GM12875 (cell line): ENCODE results near the gene SLC2A5.
A peak's percentile ranks its signal among the peaks of the same experiment; 100 is the strongest.

Source experiments
- H3K4me3 ChIP-seq: one replicate; pipeline ENCODE4 v1.5.1; 2011; ENCODE audit warnings: low read depth, low read length, control low read depth
- TF ChIP-seq, protein P1 (sequence below): IDR thresholded peaks from 2 replicates; pipeline ENCODE4 v1.5.1; 2011; ENCODE audit warnings: low read depth, mild to moderate bottlenecking, control low read depth, inconsistent platforms, low read length, moderate library complexity, borderline replicate concordance; ENCODE audit not compliant: insufficient read depth

SLC2A5 gene

DNA sequence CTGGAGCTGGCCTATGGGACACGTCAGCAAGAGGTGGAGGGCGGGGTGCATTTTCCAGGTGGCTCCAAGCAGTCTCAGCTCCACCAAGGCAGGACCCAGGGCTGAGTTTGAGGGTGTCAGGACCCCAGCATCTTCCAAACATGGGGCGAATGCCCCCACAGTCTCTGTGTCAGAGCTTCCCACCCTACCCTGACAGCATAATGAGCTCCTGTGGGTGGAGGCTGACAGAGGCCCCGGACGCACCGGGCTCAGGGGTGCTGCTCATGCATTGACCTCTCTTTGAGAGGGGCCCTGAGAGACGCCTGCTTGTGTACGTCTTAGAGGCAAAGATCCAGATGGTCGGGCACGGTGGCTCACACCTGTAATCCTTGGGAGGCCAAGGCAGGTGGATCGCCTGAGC is 80.4 kb downstream of the SLC2A5 start:
- no peak overlapping the region for H3K4me3 ChIP-seq
- TF ChIP-seq, protein P1, sequence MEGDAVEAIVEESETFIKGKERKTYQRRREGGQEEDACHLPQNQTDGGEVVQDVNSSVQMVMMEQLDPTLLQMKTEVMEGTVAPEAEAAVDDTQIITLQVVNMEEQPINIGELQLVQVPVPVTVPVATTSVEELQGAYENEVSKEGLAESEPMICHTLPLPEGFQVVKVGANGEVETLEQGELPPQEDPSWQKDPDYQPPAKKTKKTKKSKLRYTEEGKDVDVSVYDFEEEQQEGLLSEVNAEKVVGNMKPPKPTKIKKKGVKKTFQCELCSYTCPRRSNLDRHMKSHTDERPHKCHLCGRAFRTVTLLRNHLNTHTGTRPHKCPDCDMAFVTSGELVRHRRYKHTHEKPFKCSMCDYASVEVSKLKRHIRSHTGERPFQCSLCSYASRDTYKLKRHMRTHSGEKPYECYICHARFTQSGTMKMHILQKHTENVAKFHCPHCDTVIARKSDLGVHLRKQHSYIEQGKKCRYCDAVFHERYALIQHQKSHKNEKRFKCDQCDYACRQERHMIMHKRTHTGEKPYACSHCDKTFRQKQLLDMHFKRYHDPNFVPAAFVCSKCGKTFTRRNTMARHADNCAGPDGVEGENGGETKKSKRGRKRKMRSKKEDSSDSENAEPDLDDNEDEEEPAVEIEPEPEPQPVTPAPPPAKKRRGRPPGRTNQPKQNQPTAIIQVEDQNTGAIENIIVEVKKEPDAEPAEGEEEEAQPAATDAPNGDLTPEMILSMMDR: no peak

DNA sequence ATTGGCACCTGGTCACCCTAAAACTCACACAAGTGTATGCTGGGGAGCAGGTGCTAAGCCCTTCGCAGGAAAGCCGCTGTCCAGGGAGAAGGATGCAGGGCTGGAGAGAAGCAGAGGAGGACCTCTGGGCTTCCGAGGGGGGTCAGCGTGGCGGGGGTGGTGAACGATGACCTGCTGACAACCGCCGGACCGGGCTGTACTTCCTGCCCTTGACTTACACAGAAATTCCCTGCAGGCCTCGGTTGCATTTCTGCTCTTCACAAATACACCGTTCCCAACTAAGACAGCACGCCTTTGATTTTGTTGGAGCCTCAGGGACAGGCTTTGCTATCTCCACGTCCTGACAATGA is 80.8 kb downstream of the SLC2A5 start:
- TF ChIP-seq, protein P1: no peak
- no peak overlapping the region for H3K4me3 ChIP-seq

DNA sequence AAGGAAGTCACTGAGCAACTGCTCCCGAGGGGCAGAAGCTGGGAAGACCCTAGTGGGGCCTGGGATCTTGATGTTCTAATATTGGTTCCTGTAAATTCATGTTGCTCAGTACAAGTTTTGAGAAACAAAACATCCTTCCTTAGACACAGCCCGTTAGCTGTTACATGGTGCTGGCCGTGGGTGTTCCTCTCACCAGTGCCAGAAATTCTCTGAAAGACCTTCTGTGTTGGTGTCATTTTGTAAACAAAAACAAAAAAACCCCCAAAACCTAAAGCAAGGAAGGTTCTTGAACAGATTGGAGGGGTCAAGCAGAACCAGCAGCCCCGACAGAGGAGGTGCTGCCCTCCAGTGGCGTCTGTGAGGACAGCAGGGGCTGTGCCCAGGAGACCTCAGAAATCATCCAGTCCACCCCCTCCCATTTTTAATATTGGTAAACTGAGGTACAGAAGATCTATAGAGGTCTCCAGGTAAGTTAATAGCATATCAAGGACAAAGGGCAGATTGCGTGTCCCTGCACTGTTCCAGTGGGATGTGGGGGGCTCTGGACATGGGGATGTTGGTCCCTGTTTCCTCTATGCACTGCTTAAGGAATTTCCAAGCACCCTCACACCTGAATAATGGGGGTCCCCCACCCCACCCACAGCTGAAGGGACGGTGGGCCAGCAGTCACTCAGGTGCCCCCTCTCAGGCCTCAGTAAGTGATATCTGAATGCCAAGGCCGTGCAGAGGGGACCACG is 81.4 kb downstream of the SLC2A5 start:
- no peak overlapping the region for H3K4me3 ChIP-seq
- TF ChIP-seq, protein P1: peak; percentile 89

DNA sequence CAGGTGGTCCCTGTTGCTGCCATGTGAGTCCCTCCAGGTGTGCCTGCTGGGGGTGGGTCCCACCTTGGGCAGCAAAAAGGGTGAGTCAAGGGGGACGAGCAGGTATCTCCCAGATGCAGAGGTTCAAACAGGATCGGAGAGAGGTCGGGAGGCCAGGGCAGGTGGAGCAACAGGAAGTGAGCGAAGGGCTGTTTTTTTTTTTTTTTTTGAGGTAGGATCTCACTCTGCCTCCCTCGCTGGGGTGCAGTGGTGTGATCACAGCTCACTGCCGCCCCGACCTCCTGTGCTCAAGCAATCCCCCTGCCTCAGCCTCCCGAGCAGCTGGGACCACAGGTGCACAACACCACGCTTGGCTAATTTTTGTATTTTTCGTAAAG is 82.6 kb downstream of the SLC2A5 start:
- H3K4me3 ChIP-seq: no peak overlapping the region
- TF ChIP-seq, protein P1: no peak

DNA sequence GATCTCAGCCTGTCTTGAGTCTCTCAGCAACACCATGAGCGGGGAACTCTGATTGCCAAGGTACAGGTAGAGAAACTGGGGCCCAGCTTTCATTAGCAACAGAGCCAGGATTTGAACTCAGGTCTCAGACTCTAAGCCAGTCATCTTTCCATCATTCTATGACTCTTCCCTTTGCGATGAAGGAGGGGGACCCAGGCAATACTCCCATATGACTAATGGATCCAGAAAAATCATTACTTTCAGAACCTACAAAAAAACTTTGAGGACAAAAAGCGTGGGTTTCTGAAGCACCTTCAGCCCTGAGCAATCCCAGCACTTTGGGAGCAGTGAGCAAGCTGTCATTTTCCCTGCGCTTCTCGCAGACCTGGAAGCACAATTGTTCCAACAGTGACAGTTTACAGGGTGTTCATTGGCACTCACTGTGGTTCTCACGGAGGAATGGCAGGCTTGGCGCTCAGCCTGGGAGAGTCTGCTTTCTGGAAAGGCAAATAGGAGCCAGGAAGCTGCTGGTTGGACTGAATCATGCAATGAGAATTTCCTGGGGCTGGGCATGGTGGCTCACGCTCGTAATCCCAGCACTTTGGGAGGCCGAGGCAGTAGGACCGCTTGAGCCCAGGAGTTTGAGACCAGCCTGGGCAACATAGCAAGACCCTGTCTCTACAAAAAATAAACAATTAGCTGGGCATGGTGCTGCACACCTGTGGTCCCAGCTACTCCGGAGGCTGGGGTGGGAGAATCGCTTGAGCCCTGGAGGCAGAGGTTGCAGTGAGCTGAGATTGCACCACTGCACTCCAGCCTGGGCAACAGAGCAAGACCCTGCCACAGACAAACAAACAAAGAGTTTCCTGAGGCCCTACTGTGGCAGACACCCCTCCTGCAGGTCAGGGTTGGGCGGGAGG is 83.3 kb downstream of the SLC2A5 start:
- TF ChIP-seq, protein P1: no peak
- no peak overlapping the region for H3K4me3 ChIP-seq
